CD4-positive, CD25-positive, alpha-beta regulatory T cell (primary cell): ENCODE results near the gene FKBP6. TPM values are rescaled to one million over a fixed set of nuclear protein-coding genes. Genes with fewer than 3 reads are reported as not detected.

Experiments used
- ATAC-seq, 2 donors: fragments of 150-1000 bp; cut with Tn5 transposase; one replicate each; pipeline ENCODE4 v1.10.0; 2021; ENCODE audit warnings: low read depth in 2 of 2, moderate number of reproducible peaks in 2 of 2, moderate library complexity in 1 of 2
- DNase-seq, 3 donors: peaks; one replicate each; pipeline versions ENCODE4 v3.0.0 to v3.0.0-alpha.2; 2012 to 2022; ENCODE audit warnings: mixed read lengths in 1 of 3
- H3K27ac ChIP-seq: one replicate; pipeline ENCODE4 v1.7.0; 2013; ENCODE audit warnings: mild to moderate bottlenecking, low read length; ENCODE audit not compliant: insufficient read depth, poor library complexity, severe bottlenecking
- H3K27me3 ChIP-seq: one replicate; pipeline ENCODE4 v1.7.0; 2013; ENCODE audit warnings: low read length; ENCODE audit not compliant: control insufficient read depth, insufficient read depth
- H3K36me3 ChIP-seq: one replicate; pipeline ENCODE4 v1.7.0; 2013; ENCODE audit warnings: mild to moderate bottlenecking, low read length, moderate library complexity; ENCODE audit not compliant: control insufficient read depth, insufficient read depth
- H3K4me1 ChIP-seq: 2 replicates; pipeline ENCODE4 v1.7.0; 2013; ENCODE audit warnings: mild to moderate bottlenecking, low read length; ENCODE audit not compliant: insufficient read depth, control insufficient read depth, poor library complexity, severe bottlenecking
- H3K4me3 ChIP-seq: one replicate; pipeline ENCODE4 v1.7.0; 2013; ENCODE audit warnings: low read depth, mild to moderate bottlenecking, low read length, moderate library complexity
- H3K9me3 ChIP-seq, 2 experiments: 1 replicate in 1 of 2; 2 replicates in 1 of 2; pipeline ENCODE4 v1.7.0; 2013; ENCODE audit warnings: low read length in 2 of 2, mild to moderate bottlenecking in 1 of 2, moderate library complexity in 1 of 2; ENCODE audit not compliant: control insufficient read depth in 2 of 2
- H3K27ac Mint-ChIP-seq, 3 donors: one replicate each; pipeline ENCODE4 v1.8.0; 2020 to 2022; ENCODE audit warnings: mild to moderate bottlenecking in 3 of 3, mixed read lengths in 3 of 3, moderate library complexity in 2 of 3
- H3K27me3 Mint-ChIP-seq: one replicate; pipeline ENCODE4 v1.8.0; 2022; ENCODE audit warnings: mild to moderate bottlenecking, mixed read lengths
- H3K36me3 Mint-ChIP-seq: one replicate; pipeline ENCODE4 v1.8.0; 2020; ENCODE audit warnings: mixed read lengths
- H3K4me1 Mint-ChIP-seq, 4 donors: one replicate each; pipeline ENCODE4 v1.8.0; 2020 to 2022; ENCODE audit warnings: mixed read lengths in 4 of 4, mild to moderate bottlenecking in 1 of 4
- H3K4me3 Mint-ChIP-seq, 4 donors: one replicate each; pipeline ENCODE4 v1.8.0; 2020 to 2022; ENCODE audit warnings: mild to moderate bottlenecking in 4 of 4, mixed read lengths in 4 of 4, moderate library complexity in 3 of 4
- H3K9me3 Mint-ChIP-seq, 7 donors: one replicate each; pipeline ENCODE4 v1.8.0; 2020 to 2022; ENCODE audit warnings: mixed read lengths in 7 of 7, mild to moderate bottlenecking in 3 of 7, moderate library complexity in 2 of 7
- polyA plus RNA-seq, 4 donors: library from polyadenylated mRNA; unstranded; fragments of 300-500 nt; fragmentation: Illumina TruSeq; gene quantifications; one replicate each; pipeline ENCODE4 v1.2.3, GENCODE V29; 2021
- total RNA-seq: library from RNA; stranded (reverse); gene quantifications from one replicate; pipeline ENCODE4 v1.2.3, GENCODE V29; 2022

Gene FKBP6
- total and polyA plus RNA-seq, 5 donors from 2014 or later, result not detected

DNA sequence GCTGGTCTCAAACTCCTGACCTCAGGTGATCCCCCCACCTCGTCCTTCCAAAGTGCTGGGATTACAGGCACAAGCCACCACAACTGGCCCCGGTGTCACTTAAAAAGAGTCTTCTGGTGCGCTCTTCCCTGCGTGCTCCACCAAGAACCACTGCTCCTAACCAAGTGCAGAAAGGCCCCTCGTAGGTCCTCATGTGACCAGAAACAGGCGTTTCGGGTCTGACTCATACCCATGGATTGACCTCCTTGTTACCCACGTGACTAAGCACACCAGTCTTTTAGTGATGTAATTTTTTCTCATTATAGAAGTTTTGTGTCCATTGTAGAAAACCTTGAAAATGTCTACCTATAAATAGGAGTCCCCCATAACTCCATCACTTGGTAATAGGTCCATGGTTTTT, 13.9 kb downstream of the FKBP6 start:
- Mint-ChIP-seq H3K4me1 (no peaks in the 10 kb centered on the region), H3K4me3 (no peak overlapping the region)
- no peak for ATAC-seq

DNA sequence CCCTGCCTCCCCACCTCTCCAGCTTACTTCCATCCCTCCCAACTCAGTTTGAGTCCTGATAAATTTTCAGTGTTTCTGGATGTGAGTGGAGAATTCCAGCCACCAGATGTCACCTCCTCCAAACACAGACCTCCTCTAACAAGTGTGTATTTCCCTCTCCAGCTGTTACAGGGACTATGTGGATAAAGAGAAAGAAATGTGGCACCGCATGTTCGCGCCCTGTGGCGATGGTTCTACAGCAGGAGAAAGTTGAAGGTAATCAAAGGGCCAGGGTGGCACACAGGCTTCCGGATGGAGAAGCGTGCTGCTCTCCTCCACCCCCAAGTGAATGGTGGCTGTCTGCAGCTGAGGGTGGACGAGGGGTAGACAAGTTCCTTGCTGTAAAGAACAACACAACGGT, 14.7 kb downstream of the FKBP6 start:
- no peak overlapping the region for H3K27ac Mint-ChIP-seq

More for the DNA sequence above, 13.9 kb downstream of the FKBP6 start:
- Mint-ChIP-seq H3K27me3 (peaks cover 34% of the 10 kb centered on the region), H3K27ac (no peak overlapping the region), H3K36me3 (no peaks in the 10 kb centered on the region), H3K9me3 (peaks cover 0 to 2% (median 0%) of the 10 kb centered on the region in 7 donors)
- Histone ChIP-seq H3K27ac (no peak overlapping the region), H3K4me1 (no peaks in the 10 kb centered on the region), H3K36me3 (no peaks in the 10 kb centered on the region), H3K4me3 (no peak overlapping the region), H3K27me3 (no peaks in the 10 kb centered on the region), H3K9me3 (no peaks in the 10 kb centered on the region)
- DNase-seq, result no peak

DNA sequence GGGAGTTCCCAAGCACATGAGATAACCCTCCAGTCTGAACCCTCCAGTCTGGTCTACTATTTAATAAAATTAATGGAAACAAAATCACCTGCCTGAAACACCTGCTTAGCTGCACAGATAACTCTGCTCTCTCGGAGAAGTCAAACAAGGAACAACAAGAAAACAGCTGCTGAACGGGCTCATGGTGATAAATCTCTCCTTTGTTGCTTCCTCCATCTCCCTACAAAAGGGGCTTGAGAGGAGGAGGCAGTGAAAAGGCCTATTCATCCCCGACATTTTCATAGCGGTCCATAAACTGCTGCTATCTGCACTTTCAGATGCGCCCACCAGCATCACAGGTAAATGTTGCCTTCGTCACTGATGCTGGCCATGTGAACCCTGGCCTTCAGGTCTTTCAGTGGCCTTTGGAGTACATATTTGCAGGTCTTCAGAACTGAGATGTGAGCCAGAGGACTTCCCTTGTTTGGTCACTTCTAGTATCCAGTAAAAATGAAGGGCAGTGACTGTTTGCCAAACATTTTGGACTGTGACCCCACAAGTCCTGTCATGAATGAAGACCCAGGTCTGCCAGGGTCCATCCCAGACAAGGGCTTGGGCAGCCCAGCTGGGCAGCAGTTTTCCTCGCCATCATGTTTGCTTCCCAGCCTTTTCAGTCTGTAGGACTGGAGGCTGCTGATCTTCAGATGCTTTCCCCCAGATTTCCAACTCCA, 15.9 kb downstream of the FKBP6 start:
- no peaks in the 10 kb centered on the region for H3K36me3 ChIP-seq
- no peak overlapping the region for H3K27ac ChIP-seq
- H3K4me1 ChIP-seq, result no peaks in the 10 kb centered on the region
- DNase-seq (no peak), ATAC-seq (no peak)
- H3K9me3 ChIP-seq, result no peaks in the 10 kb centered on the region
- H3K4me1 Mint-ChIP-seq, result no peaks in the 10 kb centered on the region
- H3K27me3 Mint-ChIP-seq, result peaks cover 41% of the 10 kb centered on the region
- H3K4me3 ChIP-seq, result no peak overlapping the region
- no peaks in the 10 kb centered on the region for H3K36me3 Mint-ChIP-seq
- no peak overlapping the region for H3K4me3 Mint-ChIP-seq
- H3K9me3 Mint-ChIP-seq, result peaks cover 0 to 2% (median 0%) of the 10 kb centered on the region in 7 donors
- H3K27me3 ChIP-seq, result no peaks in the 10 kb centered on the region
- peak overlapping the region in 1 of 3 donors; percentile 11 for H3K27ac Mint-ChIP-seq

More for the DNA sequence above, 14.7 kb downstream of the FKBP6 start:
- Mint-ChIP-seq H3K4me1 (no peaks in the 10 kb centered on the region), H3K36me3 (no peaks in the 10 kb centered on the region), H3K4me3 (no peak overlapping the region), H3K27me3 (peaks cover 35% of the 10 kb centered on the region), H3K9me3 (peaks cover 0 to 2% (median 0%) of the 10 kb centered on the region in 7 donors)
- no peaks in the 10 kb centered on the region for H3K27me3 ChIP-seq
- no peaks in the 10 kb centered on the region for H3K36me3 ChIP-seq
- H3K27ac ChIP-seq, result no peak overlapping the region
- ATAC-seq, result no peak
- DNase-seq, result no peak
- no peaks in the 10 kb centered on the region for H3K4me1 ChIP-seq
- no peaks in the 10 kb centered on the region for H3K9me3 ChIP-seq
- H3K4me3 ChIP-seq, result no peak overlapping the region

DNA sequence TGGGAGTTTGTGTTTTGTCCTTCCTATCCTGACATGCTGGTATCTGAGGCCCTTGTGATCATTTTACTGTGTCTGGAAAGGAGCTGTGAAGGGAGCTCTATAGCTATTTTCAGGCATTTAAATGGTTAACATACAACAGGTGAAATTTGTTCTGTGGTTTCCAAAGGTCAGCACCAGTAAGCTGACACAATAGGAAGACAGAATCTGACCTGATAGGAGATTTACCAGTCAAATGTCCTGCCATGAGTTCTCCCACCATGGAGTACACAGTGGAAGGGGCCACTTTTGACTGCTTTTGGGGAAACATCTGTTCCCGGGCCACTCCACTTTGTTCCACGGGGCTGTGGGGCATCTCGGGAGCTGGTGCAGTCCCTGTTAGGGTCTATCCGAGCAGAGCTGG, 17.6 kb downstream of the FKBP6 start:
- no peak overlapping the region for H3K4me3 ChIP-seq
- H3K36me3 ChIP-seq, result no peaks in the 10 kb centered on the region
- ATAC-seq (no peak), DNase-seq (no peak)
- Mint-ChIP-seq H3K27ac (no peak overlapping the region), H3K27me3 (peaks cover 41% of the 10 kb centered on the region), H3K36me3 (no peaks in the 10 kb centered on the region), H3K9me3 (peaks cover 0 to 2% (median 0%) of the 10 kb centered on the region in 7 donors), H3K4me3 (no peak overlapping the region), H3K4me1 (no peaks in the 10 kb centered on the region)
- H3K27me3 ChIP-seq, result no peaks in the 10 kb centered on the region
- H3K27ac ChIP-seq, result no peak overlapping the region
- no peaks in the 10 kb centered on the region for H3K9me3 ChIP-seq
- H3K4me1 ChIP-seq, result no peaks in the 10 kb centered on the region

DNA sequence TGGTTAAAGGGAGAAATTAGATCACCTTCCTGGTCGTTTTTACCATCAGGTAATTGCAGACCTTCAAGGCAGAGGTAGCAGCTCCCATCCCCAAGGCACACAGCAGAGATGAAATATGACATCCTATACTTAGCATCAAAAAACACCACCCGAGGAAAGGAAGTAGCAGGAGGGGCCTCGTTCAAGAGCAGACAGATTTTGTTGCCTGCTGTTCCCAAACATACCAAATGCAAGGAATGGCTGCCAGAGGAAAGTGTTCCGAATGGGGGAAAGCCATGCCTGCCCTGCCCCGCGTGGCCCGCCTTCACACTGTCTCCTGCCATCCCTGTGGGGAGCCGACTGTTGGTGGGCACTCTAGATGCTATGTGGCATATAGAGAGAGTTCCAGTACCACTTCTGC, 18.0 kb downstream of the FKBP6 start:
- ATAC-seq, result no peak
- Histone ChIP-seq H3K9me3 (no peaks in the 10 kb centered on the region), H3K27me3 (no peaks in the 10 kb centered on the region), H3K27ac (no peak overlapping the region), H3K36me3 (no peaks in the 10 kb centered on the region), H3K4me3 (no peak overlapping the region), H3K4me1 (no peaks in the 10 kb centered on the region)
- Mint-ChIP-seq H3K4me1 (no peaks in the 10 kb centered on the region), H3K4me3 (no peak overlapping the region), H3K9me3 (peaks cover 0 to 2% (median 0%) of the 10 kb centered on the region in 7 donors), H3K27ac (no peak overlapping the region), H3K27me3 (peaks cover 39% of the 10 kb centered on the region), H3K36me3 (no peaks in the 10 kb centered on the region)
- no peak for DNase-seq

DNA sequence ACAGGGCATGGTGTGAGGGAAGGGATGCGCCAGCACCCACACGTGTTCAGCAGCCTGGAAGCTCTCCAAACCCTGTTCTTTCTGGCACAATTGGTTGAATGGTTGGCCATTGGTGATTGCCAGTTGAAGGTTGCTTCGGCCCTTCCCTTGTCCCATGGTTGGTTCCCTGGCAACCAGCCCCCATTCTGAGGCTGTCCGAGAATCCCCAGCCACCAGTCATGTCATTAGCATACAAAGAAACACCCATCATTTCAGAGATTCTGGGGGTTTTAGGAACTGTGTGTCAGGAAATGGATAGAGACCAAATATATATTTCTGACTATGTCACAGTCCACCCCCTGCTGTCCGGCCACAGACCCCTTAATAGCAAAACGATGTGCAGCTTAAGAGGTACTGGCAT, 21.8 kb downstream of the FKBP6 start:
- no peaks in the 10 kb centered on the region for H3K4me1 Mint-ChIP-seq
- H3K36me3 Mint-ChIP-seq, result no peaks in the 10 kb centered on the region
- H3K4me3 Mint-ChIP-seq, result no peak overlapping the region
- no peak overlapping the region for H3K4me3 ChIP-seq
- no peak overlapping the region for H3K27ac ChIP-seq
- no peaks in the 10 kb centered on the region for H3K4me1 ChIP-seq
- no peak for ATAC-seq
- H3K9me3 Mint-ChIP-seq, result peaks cover 0 to 2% (median 0%) of the 10 kb centered on the region in 7 donors
- no peak for DNase-seq
- no peaks in the 10 kb centered on the region for H3K36me3 ChIP-seq
- no peaks in the 10 kb centered on the region for H3K27me3 ChIP-seq
- no peaks in the 10 kb centered on the region for H3K9me3 ChIP-seq
- H3K27me3 Mint-ChIP-seq, result peaks cover 15% of the 10 kb centered on the region
- H3K27ac Mint-ChIP-seq, result no peak overlapping the region

DNA sequence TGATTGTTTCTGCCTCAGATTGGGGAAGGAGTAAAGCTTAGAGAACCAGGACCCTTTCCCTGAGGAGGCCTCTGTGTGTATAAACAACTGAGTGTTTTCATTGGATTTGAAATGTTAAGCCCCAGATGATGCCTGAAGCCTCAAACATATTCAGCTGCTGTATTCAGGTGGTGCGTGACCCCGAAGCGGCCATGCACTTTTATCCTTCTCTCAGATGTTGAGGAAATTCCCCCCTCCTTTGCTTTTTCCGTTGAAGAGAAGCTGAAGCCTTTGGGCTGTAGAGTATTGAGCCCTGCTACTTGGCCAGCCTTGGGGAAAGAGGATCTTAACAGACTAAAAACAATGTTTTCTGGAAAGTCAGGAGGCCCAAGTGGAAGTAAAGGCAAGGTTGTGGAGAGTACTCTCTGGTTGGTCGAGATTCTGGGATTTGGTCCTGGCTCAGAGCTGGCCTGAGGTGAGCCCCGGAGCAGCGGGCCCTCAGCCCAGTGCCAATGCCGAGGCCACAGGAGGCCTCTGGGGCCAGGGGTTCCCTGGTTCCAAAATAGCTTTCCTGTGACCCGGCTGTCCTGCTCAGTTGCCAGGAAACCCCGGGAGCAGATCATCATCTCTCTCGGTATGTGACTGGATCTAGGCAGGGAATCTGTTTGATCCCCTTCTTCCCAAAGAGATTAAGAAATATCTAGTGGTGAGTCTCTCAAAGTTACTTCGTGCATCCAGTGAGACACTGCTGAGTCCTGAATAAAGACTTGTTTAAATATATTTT, 22.5 kb downstream of the FKBP6 start:
- peaks cover 0 to 3% (median 0%) of the 10 kb centered on the region in 7 donors for H3K9me3 Mint-ChIP-seq
- no peaks in the 10 kb centered on the region for H3K27me3 ChIP-seq
- H3K36me3 ChIP-seq, result no peaks in the 10 kb centered on the region
- no peak overlapping the region for H3K27ac ChIP-seq
- H3K4me1 ChIP-seq, result no peaks in the 10 kb centered on the region
- no peak overlapping the region for H3K27ac Mint-ChIP-seq
- DNase-seq (no peak), ATAC-seq (no peak)
- H3K36me3 Mint-ChIP-seq, result no peaks in the 10 kb centered on the region
- H3K4me3 ChIP-seq, result no peak overlapping the region
- no peaks in the 10 kb centered on the region for H3K4me1 Mint-ChIP-seq
- peaks cover 9% of the 10 kb centered on the region for H3K27me3 Mint-ChIP-seq
- no peak overlapping the region for H3K4me3 Mint-ChIP-seq
- H3K9me3 ChIP-seq, result no peaks in the 10 kb centered on the region
